Stomach (tissue), 9 donors: ENCODE measurements around the gene SLC20A1. TPM values are rescaled to one million over a fixed set of nuclear protein-coding genes. Genes with fewer than 3 reads are reported as not detected.

Experiments
- DNase-seq, 2 donors: peaks; one replicate each; pipeline versions ENCODE4 v3.0.0 to v3.0.0-alpha.2; 2013 to 2019
- H3K27ac ChIP-seq, 5 donors: fragments of 200-600 bp in 4 of 5; sonication (generic) in 4 of 5; one replicate each; pipeline ENCODE4 v1.5.1; 2013 to 2019; ENCODE audit warnings: mild to moderate bottlenecking in 1 of 5, moderate library complexity in 1 of 5
- H3K27me3 ChIP-seq, 3 donors: fragments of 200-600 bp; sonication (generic); one replicate each; pipeline ENCODE4 v1.5.1; 2017 to 2019; ENCODE audit warnings: mixed run types in 1 of 3
- H3K36me3 ChIP-seq, 4 donors: fragments of 200-600 bp; sonication (generic); 1 replicate in 3 of 4; 2 replicates in 1 of 4; pipeline ENCODE4 v1.5.1; 2016 to 2019
- H3K4me1 ChIP-seq, 4 donors: fragments of 200-600 bp; sonication (generic); one replicate each; pipeline ENCODE4 v1.5.1; 2016 to 2019
- H3K4me3 ChIP-seq, 4 donors: fragments of 200-600 bp; sonication (generic) in 3 of 4; one replicate each; pipeline ENCODE4 v1.5.1; 2016 to 2019; ENCODE audit warnings: mild to moderate bottlenecking in 1 of 4
- H3K9me3 ChIP-seq, 4 donors: fragments of 200-600 bp; sonication (generic); one replicate each; pipeline ENCODE4 v1.5.1; 2016 to 2019
- CTCF ChIP-seq, 7 experiments: fragments of 450-650 bp in 4 of 7; fragments of 200-600 bp in 3 of 7; sonication (generic) in 3 of 7; IDR thresholded peaks; one replicate each; pipeline ENCODE4 v1.5.1; 2016 to 2019; ENCODE audit warnings: antibody characterized with exemption in 7 of 7, control low read depth in 2 of 7, mild to moderate bottlenecking in 1 of 7
- EP300 ChIP-seq: sonication (generic); formaldehyde crosslinking; IDR thresholded peaks from one replicate; pipeline ENCODE4 v1.6.1; 2017; ENCODE audit warnings: antibody characterized with exemption
- POLR2A ChIP-seq, 4 donors: fragments of 450-650 bp; IDR thresholded peaks; one replicate each; pipeline ENCODE4 v1.6.1; 2016; ENCODE audit warnings: antibody characterized with exemption in 4 of 4, control low read depth in 2 of 4, mild to moderate bottlenecking in 1 of 4, moderate library complexity in 1 of 4
- POLR2AphosphoS5 ChIP-seq, 3 donors: sonication (generic); formaldehyde crosslinking; IDR thresholded peaks; one replicate each; pipeline ENCODE4 v1.6.1; 2016; ENCODE audit warnings: antibody characterized with exemption in 3 of 3
- WGBS, 5 donors: extraction: QIAGEN DNeasy Blood & Tissue Kit in 3 of 5; methylation state at CpG; one replicate each; pipeline versions ENCODE4 v1.1.5 to v1.1.7; 2013 to 2018; 5-methylcytosine and 5-hydroxymethylcytosine counted together
- intact Hi-C: fragments of 100-400 bp; cut with DNase I; formaldehyde crosslinking; loops from one replicate; pipeline ENCODE4 v1.15.1; 2023; ENCODE audit warnings: low total_unique reads
- polyA plus RNA-seq, 3 donors: library from polyadenylated mRNA; stranded (reverse); fragments of 200-250 nt; gene quantifications; one replicate each; pipeline ENCODE4 v1.2.3, GENCODE V29; 2013
- total RNA-seq, 5 donors: library from RNA; depleted of rRNA; stranded (reverse); fragments of >200 nt; gene quantifications; one replicate each; pipeline versions ENCODE4 v1.1.0 to v1.2.3, GENCODE V29; 2014 to 2016
- donor health status: healthy with polysubstance abuse.
- donor health status: Bipolar disorder and iron deficiency.
- donor health status: healthy.

SLC20A1 gene
- total and polyA plus RNA-seq, 8 donors, result 9.0 to 63.8 (median 24.2) TPM

GRCh38 chr2:112660138-112660537, 14.4 kb downstream of the SLC20A1 start:
- H3K27ac ChIP-seq, result no peak overlapping the region
- H3K4me1 ChIP-seq, result peaks cover 0 to 20% (median 0%) of the 10 kb centered on the region in 4 donors
- no peaks in the 10 kb centered on the region for H3K27me3 ChIP-seq
- intact Hi-C loops, result no loop called here
- no peaks in the 10 kb centered on the region for H3K9me3 ChIP-seq
- no peak for DNase-seq
- no peak for TF ChIP-seq POLR2AphosphoS5 (IDR thresholded peaks at IDR 0.05)
- no peak for TF ChIP-seq EP300
- no peak for TF ChIP-seq CTCF (IDR thresholded peaks at IDR 0.05)
- H3K36me3 ChIP-seq, result peaks cover 56 to 100% (median 98%) of the 10 kb centered on the region in 4 donors
- no peak overlapping the region for H3K4me3 ChIP-seq

- Histone ChIP-seq H3K9me3 (no peaks in the 10 kb centered on the region), H3K4me1 (peaks cover 0 to 20% (median 0%) of the 10 kb centered on the region in 4 donors), H3K36me3 (peaks cover 56 to 90% (median 88%) of the 10 kb centered on the region in 4 donors), H3K27ac (no peak overlapping the region), H3K4me3 (no peak overlapping the region), H3K27me3 (no peaks in the 10 kb centered on the region)
- 82 to 92% (median 90%) methylated on average over 8 of the region's 8 CpGs for WGBS, 5 donors
- no peak for DNase-seq
- intact Hi-C loops, result no loop called here
- TF ChIP-seq POLR2A (IDR thresholded peaks at IDR 0.05) (no peak), CTCF (IDR thresholded peaks at IDR 0.05) (no peak), POLR2AphosphoS5 (IDR thresholded peaks at IDR 0.05) (no peak), EP300 (no peak)
Observed at GRCh38 chr2:112661656-112662305, 16.0 kb downstream of the SLC20A1 start.

DNA sequence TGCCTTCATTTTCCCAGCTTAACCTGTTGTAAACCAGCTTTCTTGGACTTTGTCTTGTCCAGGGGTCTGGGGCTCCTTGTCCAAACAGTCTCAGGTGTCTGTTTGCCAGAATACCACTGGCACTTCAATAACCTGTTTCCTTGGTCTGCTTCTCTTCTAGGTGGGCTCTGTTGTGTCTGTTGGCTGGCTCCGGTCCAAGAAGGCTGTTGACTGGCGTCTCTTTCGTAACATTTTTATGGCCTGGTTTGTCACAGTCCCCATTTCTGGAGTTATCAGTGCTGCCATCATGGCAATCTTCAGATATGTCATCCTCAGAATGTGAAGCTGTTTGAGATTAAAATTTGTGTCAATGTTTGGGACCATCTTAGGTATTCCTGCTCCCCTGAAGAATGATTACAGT, 17.0 kb downstream of the SLC20A1 start:
- TF ChIP-seq POLR2AphosphoS5 (IDR thresholded peaks at IDR 0.05), result no peak
- no peak for TF ChIP-seq POLR2A (IDR thresholded peaks at IDR 0.05)
- no peak for TF ChIP-seq EP300
- no peak for TF ChIP-seq CTCF (IDR thresholded peaks at IDR 0.05)
- Histone ChIP-seq H3K4me1 (peaks cover 0 to 20% (median 0%) of the 10 kb centered on the region in 4 donors), H3K9me3 (no peaks in the 10 kb centered on the region), H3K36me3 (peaks cover 48 to 81% (median 78%) of the 10 kb centered on the region in 4 donors), H3K27ac (no peak overlapping the region), H3K27me3 (no peaks in the 10 kb centered on the region), H3K4me3 (no peak overlapping the region)
- intact Hi-C loops, result no loop called here
- no peak for DNase-seq
- 79 to 96% (median 92%) methylated on average over 3 of the region's 3 CpGs for WGBS, 5 donors

GRCh38 chr2:112664689-112665088, 18.9 kb downstream of the SLC20A1 start:
- no peak for TF ChIP-seq EP300
- TF ChIP-seq CTCF (IDR thresholded peaks at IDR 0.05), result no peak
- no peak for TF ChIP-seq POLR2A (IDR thresholded peaks at IDR 0.05)
- no peak for TF ChIP-seq POLR2AphosphoS5 (IDR thresholded peaks at IDR 0.05)
- peaks cover 32 to 61% (median 59%) of the 10 kb centered on the region in 4 donors for H3K36me3 ChIP-seq
- H3K9me3 ChIP-seq, result no peaks in the 10 kb centered on the region
- intact Hi-C loops, result no loop called here
- no peak overlapping the region for H3K27ac ChIP-seq
- no peak for DNase-seq
- no peak overlapping the region for H3K4me3 ChIP-seq
- H3K27me3 ChIP-seq, result no peaks in the 10 kb centered on the region
- H3K4me1 ChIP-seq, result peaks cover 0 to 12% (median 0%) of the 10 kb centered on the region in 4 donors
